NB4 (cell line): ENCODE data around the gene TNS1.

Experiments
- DNase-seq: peaks from one replicate; pipeline ENCODE4 v3.0.0; 2010; ENCODE audit warnings: low read depth
- H3K4me3 ChIP-seq: one replicate; pipeline ENCODE4 v1.5.1; 2011; ENCODE audit warnings: mild to moderate bottlenecking, low read depth, low read length, moderate library complexity
- CTCF ChIP-seq: IDR thresholded peaks from one replicate; pipeline ENCODE4 v1.5.1; 2012; ENCODE audit warnings: low read depth, low read length
- MAX ChIP-seq: IDR thresholded peaks from 2 replicates; pipeline ENCODE4 v1.6.1; 2011; ENCODE audit warnings: low read depth, low read length
- MYC ChIP-seq: IDR thresholded peaks from 2 replicates; pipeline ENCODE4 v1.6.1; 2011; ENCODE audit warnings: low read depth, low read length
- POLR2A ChIP-seq: IDR thresholded peaks from 2 replicates; pipeline ENCODE4 v1.6.1; 2011; ENCODE audit warnings: mild to moderate bottlenecking; ENCODE audit not compliant: insufficient read length; ENCODE audit errors: extremely low read depth

Gene TNS1

GRCh38 chr2:217915706-217916105 lies 87.1 kb downstream of the TNS1 start:
- DNase-seq: no peak
- TF ChIP-seq CTCF (no peak), POLR2A (no peak), MYC (no peak), MAX (no peak)
- H3K4me3 ChIP-seq: no peak overlapping the region

GRCh38 chr2:217914878-217915277 lies 87.9 kb downstream of the TNS1 start:
- TF ChIP-seq MAX (no peak), MYC (no peak), CTCF (no peak)
- DNase-seq: no peak
- no peak overlapping the region for H3K4me3 ChIP-seq

- TF ChIP-seq MYC (no peak), MAX (no peak), POLR2A (no peak), CTCF (no peak)
- H3K4me3 ChIP-seq: no peak overlapping the region
- DNase-seq: no peak
These were observed 88.7 kb downstream of the TNS1 start for GRCh38 chr2:217914078-217914477.

- TF ChIP-seq CTCF (no peak), POLR2A (no peak), MAX (no peak), MYC (no peak)
- H3K4me3 ChIP-seq: no peak overlapping the region
- no peak for DNase-seq
These were observed 89.4 kb downstream of the TNS1 start for GRCh38 chr2:217913436-217913835.

GRCh38 chr2:217912098-217913024 lies 90.4 kb downstream of the TNS1 start:
- TF ChIP-seq MAX: no peak
- no peak for TF ChIP-seq CTCF
- TF ChIP-seq POLR2A: no peak
- TF ChIP-seq MYC: no peak
- H3K4me3 ChIP-seq: no peak overlapping the region
- DNase-seq: no peak
